ENCODE results near the gene COL6A5.

COL6A5 gene

GRCh38 chr3:130457671-130458070, 112.2 kb downstream of the COL6A5 start:
- DNase-seq: no peak

- DNase-seq: no peak
These were observed 114.5 kb downstream of the COL6A5 start for GRCh38 chr3:130459944-130460343.

GRCh38 chr3:130462089-130462488, 116.6 kb downstream of the COL6A5 start:
- no peak for DNase-seq

GRCh38 chr3:130463221-130463620, 117.7 kb downstream of the COL6A5 start:
- no peak for DNase-seq

GRCh38 chr3:130465521-130465920, 120.0 kb downstream of the COL6A5 start:
- DNase-seq: no peak

GRCh38 chr3:130468311-130468710, 122.8 kb downstream of the COL6A5 start:
- no peak for DNase-seq

GRCh38 chr3:130470126-130470525, 124.7 kb downstream of the COL6A5 start:
- DNase-seq: no peak

- no peak for DNase-seq
These were observed 127.9 kb downstream of the COL6A5 start for GRCh38 chr3:130473416-130473815.

GRCh38 chr3:130480736-130481135, 135.3 kb downstream of the COL6A5 start:
- peak; percentile 78 for DNase-seq

GRCh38 chr3:130488288-130488687, 142.8 kb downstream of the COL6A5 start:
- DNase-seq: peak; percentile 56

- DNase-seq: no peak
These were observed 143.4 kb downstream of the COL6A5 start for GRCh38 chr3:130488769-130489450.

- DNase-seq: peak; percentile 14
These were observed 144.8 kb downstream of the COL6A5 start for GRCh38 chr3:130490241-130490640.

- no peak for DNase-seq
These were observed 146.0 kb downstream of the COL6A5 start for GRCh38 chr3:130491431-130491830.

- DNase-seq: no peak
These were observed 159.2 kb downstream of the COL6A5 start for GRCh38 chr3:130504701-130505100.

- DNase-seq: no peak
These were observed 160.6 kb downstream of the COL6A5 start for GRCh38 chr3:130506031-130506430.

GRCh38 chr3:130507746-130508145, 162.3 kb downstream of the COL6A5 start:
- DNase-seq: no peak

- no peak for DNase-seq
These were observed 163.5 kb downstream of the COL6A5 start for GRCh38 chr3:130509008-130509407.

GRCh38 chr3:130514681-130515080, 169.2 kb downstream of the COL6A5 start:
- no peak for DNase-seq

- DNase-seq: no peak
These were observed 170.3 kb downstream of the COL6A5 start for GRCh38 chr3:130515755-130516154.

GRCh38 chr3:130516645-130517512, 171.4 kb downstream of the COL6A5 start, which contains the start of gene COL6A6:
COL6A6 (plus strand) TSS chr3:130517177; CDS start chr3:130560365, 43,188 bp downstream.
- DNase-seq: no peak

- DNase-seq: no peak
These were observed 172.1 kb downstream of the COL6A5 start for GRCh38 chr3:130517602-130518001.

GRCh38 chr3:130519754-130520153, 174.3 kb downstream of the COL6A5 start:
- no peak for DNase-seq

- no peak for DNase-seq
These were observed 176.9 kb downstream of the COL6A5 start for GRCh38 chr3:130522399-130522798.

- DNase-seq: no peak
These were observed 182.0 kb downstream of the COL6A5 start for GRCh38 chr3:130527426-130527825.

Data from amniotic stem cell (primary cell).